ENCODE data around the gene FUT3. TPM values are rescaled to one million over a fixed set of nuclear protein-coding genes. Genes with fewer than 3 reads are reported as not detected.
"Not testable (repeated sequence)": the region's sequence is repeated elsewhere in the genome, so short reads cannot be mapped to it uniquely, and the experiment has no call there.

The FUT3 gene
- polyA plus RNA-seq, 3 donors: 0.11 to 2.6 (median 0.83) TPM

- H3K27ac ChIP-seq (ENCODE audit: low read depth, low read length): not testable (repeated sequence)
- WGBS, 3 donors: 76 to 80% (median 78%) methylated on average over 11 of the region's 11 CpGs
Observed at GRCh38 chr19:5884065-5884811, 33.0 kb upstream of the FUT3 start.

DNA sequence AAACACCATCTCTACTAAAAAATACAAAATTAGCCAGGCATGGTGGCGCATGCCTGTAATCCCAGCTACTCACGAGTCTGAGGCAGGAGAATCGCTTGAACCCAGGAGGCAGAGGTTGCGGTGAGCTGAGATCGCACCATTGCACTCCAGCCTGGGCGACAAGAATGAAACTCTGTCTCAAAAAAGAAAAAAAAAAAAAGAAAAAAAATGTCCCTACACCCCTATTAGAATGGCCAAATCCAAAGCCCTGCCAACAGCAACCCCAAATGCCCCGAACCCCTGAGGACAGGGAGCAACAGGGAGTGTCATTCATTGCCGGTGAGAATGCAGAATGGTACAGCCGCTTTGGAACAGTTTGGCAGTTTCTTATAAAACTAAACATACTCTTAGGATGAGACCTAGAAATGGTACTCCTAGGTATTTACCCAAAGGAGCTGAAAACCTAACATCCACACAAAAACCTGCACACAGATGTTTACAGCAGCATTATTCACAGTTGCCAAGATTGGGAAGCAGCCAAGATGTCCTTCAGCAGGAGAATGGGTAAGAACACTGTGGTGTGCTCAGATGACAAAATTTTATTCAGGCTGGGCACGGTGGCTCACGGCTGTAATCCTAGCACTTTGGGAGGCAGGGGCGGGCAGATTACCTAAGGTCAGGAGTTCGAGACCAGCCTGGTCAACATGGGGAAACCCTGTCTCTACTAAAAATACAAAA is 32.1 kb upstream of the FUT3 start:
- not testable (repeated sequence) for H3K27ac ChIP-seq (ENCODE audit: low read depth, low read length)
- WGBS, 3 donors: 69 to 81% (median 75%) methylated on average over 12 to 13 of the region's 13 CpGs

GRCh38 chr19:5882421-5882968 is 31.2 kb upstream of the FUT3 start:
- WGBS, 3 donors: 56 to 69% (median 64%) methylated on average over 9 of the region's 9 CpGs
- no peak overlapping the region for H3K27ac ChIP-seq (ENCODE audit: low read depth, low read length)

GRCh38 chr19:5881543-5882299 is 30.5 kb upstream of the FUT3 start:
- 45 to 64% (median 59%) methylated on average over 19 of the region's 19 CpGs for WGBS, 3 donors
- no peak overlapping the region for H3K27ac ChIP-seq (ENCODE audit: low read depth, low read length)

- no peak overlapping the region for H3K27ac ChIP-seq (ENCODE audit: low read depth, low read length)
- 15 to 17% (median 15%) methylated on average over 15 of the region's 15 CpGs for WGBS, 3 donors
Observed at GRCh38 chr19:5880604-5881078, 29.4 kb upstream of the FUT3 start.

- 41 to 43% (median 42%) methylated on average over 5 to 6 of the region's 6 CpGs for WGBS, 3 donors
Observed at GRCh38 chr19:5880196-5880595, 28.9 kb upstream of the FUT3 start.

DNA sequence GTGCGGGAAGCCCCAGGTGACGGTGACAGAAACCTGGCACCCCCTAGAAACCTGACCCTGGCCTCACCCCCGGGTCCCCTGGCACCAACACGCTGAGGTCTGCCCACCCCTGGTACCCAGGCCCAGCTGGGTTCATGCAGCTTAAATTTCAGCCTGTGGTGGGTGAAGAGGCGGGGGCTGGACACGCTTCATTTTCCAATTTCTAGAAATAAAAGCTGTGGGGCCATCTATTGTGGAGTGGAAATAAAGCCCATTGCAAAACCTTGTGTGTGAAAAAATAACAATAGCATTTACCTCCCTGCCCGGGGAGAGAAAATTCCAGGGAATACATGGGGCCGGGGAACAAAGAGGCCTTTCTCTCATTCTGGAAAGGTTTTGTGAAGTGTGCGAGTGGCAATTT is 26.6 kb upstream of the FUT3 start:
- no peak overlapping the region for H3K27ac ChIP-seq (ENCODE audit: low read depth, low read length)
- WGBS, 3 donors: 57 to 89% (median 86%) methylated on average over 9 of the region's 9 CpGs

More at GRCh38 chr19:5880196-5880595, 28.9 kb upstream of the FUT3 start:
- H3K27ac ChIP-seq (ENCODE audit: low read depth, low read length): no peak overlapping the region

DNA sequence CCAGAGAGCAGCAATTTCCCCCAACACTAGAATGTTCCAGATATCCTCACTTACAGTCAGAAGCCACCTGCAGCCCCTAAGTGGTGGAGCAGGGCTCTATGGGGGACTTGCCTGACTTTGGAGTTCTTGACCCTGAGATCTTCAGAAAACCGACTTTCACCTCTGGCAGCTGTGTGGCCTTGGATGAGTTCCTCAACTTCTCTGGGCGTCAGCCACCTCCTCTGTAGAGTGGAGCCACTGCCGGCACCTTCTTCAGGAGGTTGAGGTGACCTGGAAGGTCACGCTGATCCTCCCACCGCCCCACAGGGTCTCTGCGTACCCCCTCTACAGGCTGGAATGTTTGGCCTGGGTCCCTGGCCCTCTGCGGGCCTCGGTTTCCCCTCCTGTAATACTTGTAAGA is 26.2 kb upstream of the FUT3 start:
- no peak overlapping the region for H3K27ac ChIP-seq (ENCODE audit: low read depth, low read length)
- 68 to 87% (median 80%) methylated on average over 8 of the region's 8 CpGs for WGBS, 3 donors

DNA sequence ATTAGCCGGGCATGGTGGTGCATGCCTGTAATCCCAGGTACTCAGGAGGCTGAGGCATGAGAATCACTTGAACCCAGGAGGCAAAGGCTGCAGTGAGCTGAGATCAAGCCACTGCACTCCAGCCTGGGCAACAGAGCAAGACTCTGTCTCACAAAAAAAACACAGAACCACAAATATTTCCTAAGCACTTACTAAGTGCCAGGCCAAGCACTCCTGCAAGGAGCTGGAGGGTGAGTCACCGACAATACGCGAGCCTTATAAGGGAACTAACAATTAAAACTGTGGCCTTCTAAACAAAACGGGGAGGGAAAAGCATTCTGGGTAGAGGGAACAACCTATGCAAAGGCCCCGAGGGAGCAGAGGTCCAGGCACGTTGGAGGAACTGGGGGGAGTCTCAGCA is 23.2 kb upstream of the FUT3 start:
- H3K27ac ChIP-seq (ENCODE audit: low read depth, low read length): not testable (repeated sequence)
- WGBS, 3 donors: 74 to 88% (median 80%) methylated on average over 7 of the region's 7 CpGs

DNA sequence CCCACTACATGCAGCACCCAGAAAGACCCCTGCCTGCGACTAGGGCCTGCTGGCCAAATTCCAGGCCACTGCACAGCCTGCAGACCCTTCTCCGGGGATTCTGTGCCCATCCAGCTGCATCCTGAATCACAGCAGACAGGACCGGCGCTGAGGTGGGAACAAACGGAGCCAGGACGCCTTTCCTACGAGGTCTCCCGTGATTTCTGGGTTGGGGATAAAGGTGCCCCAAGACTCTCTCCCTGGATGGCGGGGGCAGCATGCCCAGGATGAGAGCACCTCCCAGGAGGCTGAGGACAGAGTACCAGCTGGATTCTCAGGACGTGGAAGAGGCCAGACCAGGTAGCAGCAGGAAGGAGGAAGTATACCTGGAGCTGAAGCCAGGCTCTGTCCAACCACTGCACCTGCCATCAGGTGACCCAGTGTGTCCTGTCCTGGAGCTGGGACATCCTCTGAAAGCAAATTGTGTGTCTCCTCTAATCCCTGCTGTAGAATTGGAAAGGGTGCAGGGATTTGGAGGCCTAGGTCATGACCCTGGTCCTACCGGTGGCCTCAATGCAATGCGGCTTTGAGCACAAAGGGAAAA is 22.5 kb upstream of the FUT3 start:
- WGBS, 3 donors: 86 to 96% (median 87%) methylated on average over 12 of the region's 12 CpGs
- no peak overlapping the region for H3K27ac ChIP-seq (ENCODE audit: low read depth, low read length)

GRCh38 chr19:5870986-5871394 is 19.7 kb upstream of the FUT3 start:
- WGBS, 3 donors: 68 to 74% (median 70%) methylated on average over 12 of the region's 12 CpGs
- no peak overlapping the region for H3K27ac ChIP-seq (ENCODE audit: low read depth, low read length)

- no peak overlapping the region for H3K27ac ChIP-seq (ENCODE audit: low read depth, low read length)
- WGBS, 3 donors: 82 to 85% (median 84%) methylated on average over 29 to 31 of the region's 31 CpGs
Observed at GRCh38 chr19:5867201-5868136, 16.2 kb upstream of the FUT3 start.

DNA sequence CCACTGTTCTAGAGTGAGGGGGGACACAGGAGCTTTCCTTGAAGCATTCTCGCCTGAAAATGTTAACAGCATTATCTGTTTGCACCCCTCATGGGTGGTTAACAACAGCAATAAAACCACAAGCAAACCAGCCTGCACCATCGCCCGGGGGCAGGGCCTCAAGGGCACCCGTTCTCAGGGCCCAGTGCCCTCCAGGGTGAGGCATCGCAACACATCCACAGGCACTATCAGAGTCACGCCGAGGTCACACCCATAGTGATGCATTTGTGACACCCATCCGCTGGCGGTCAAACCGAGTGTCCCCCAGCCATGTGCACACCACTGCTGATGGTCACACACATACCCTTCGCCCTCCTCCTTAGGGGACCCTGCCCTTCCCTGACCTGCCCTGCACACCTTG is 14.5 kb upstream of the FUT3 start:
- no peak overlapping the region for H3K27ac ChIP-seq (ENCODE audit: low read depth, low read length)
- 83 to 87% (median 83%) methylated on average over 11 of the region's 11 CpGs for WGBS, 3 donors

DNA sequence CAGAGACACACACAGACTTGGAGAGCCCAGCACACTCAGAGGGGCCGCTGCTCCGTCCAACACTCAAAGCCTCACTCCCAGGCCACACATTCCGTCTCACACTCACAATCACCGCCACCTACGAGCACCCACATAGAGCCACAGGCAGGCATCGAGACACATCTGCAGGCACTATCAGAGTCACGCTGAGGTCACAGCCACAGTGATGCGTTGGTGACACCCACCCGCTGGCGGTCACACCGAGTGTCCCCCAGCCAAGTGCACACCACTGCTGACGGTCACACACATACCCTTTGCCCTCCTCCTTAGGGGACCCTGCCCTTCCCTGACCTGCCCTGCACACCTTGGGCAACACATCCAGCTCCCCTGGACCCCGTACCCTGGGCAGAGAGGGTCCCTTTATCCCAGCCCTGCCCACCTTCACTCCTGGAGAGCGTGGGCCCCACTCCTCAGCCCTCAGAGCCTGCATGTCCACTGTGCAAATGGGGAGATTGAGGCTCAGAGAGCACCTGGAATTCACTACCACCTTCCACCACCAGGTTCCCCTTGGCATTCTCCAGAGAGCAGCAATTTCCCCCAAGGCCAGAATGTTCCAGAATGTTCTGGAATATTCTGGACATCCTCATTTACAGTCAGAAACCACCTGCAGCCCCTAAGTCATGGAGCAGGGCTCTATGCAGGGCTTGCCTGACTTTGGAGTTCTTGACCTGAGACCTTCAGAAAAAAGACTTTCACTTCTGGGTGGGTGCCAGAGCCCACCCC is 13.7 kb upstream of the FUT3 start:
- 75 to 83% (median 82%) methylated on average over 14 of the region's 14 CpGs for WGBS, 3 donors
- no peak overlapping the region for H3K27ac ChIP-seq (ENCODE audit: low read depth, low read length)

GRCh38 chr19:5864013-5864720 is 12.9 kb upstream of the FUT3 start:
- WGBS, 3 donors: 80 to 87% (median 82%) methylated on average over 9 of the region's 9 CpGs

GRCh38 chr19:5863030-5863665 is 11.9 kb upstream of the FUT3 start:
- no peak overlapping the region for H3K27ac ChIP-seq (ENCODE audit: low read depth, low read length)
- WGBS, 3 donors: 57 to 76% (median 67%) methylated on average over 11 of the region's 11 CpGs

More at GRCh38 chr19:5864013-5864720, 12.9 kb upstream of the FUT3 start:
- H3K27ac ChIP-seq (ENCODE audit: low read depth, low read length): no peak overlapping the region
